NCI-H2227 (cell line): Measurements from ENCODE around the gene AMPH.
"Not testable (repeated sequence)": the region's sequence is repeated elsewhere in the genome, so short reads cannot be mapped to it uniquely, and the experiment has no call there.

ENCODE experiments used
- DNase-seq: peaks from one replicate; lab custom pipeline; 2025; ENCODE audit not compliant: unreplicated experiment; lab: John Stamatoyannopoulos, UW

AMPH gene

GRCh38 chr7:38628630-38629385 is 2.4 kb downstream of the AMPH start:
- DNase-seq: no peak

- DNase-seq: no peak
Observed at GRCh38 chr7:38625866-38626265, 5.3 kb downstream of the AMPH start.

- DNase-seq: no peak
Observed at GRCh38 chr7:38615665-38616064, 15.5 kb downstream of the AMPH start.

- no peak for DNase-seq
Observed at GRCh38 chr7:38607466-38607865, 23.7 kb downstream of the AMPH start.

- DNase-seq: no peak
Observed at GRCh38 chr7:38600741-38601140, 30.4 kb downstream of the AMPH start.

- DNase-seq: no peak
Observed at GRCh38 chr7:38594949-38595348, 36.2 kb downstream of the AMPH start.

GRCh38 chr7:38592737-38593288 is 38.4 kb downstream of the AMPH start:
- no peak for DNase-seq

- DNase-seq: no peak
Observed at GRCh38 chr7:38585572-38586354, 45.4 kb downstream of the AMPH start.

- no peak for DNase-seq
Observed at GRCh38 chr7:38584443-38585210, 46.5 kb downstream of the AMPH start.

GRCh38 chr7:38580485-38580884 is 50.7 kb downstream of the AMPH start:
- DNase-seq: no peak

GRCh38 chr7:38574086-38574485 is 57.1 kb downstream of the AMPH start:
- DNase-seq: no peak

- not testable (repeated sequence) for DNase-seq
Observed at GRCh38 chr7:38571620-38572019, 59.6 kb downstream of the AMPH start.

GRCh38 chr7:38568497-38568896 is 62.7 kb downstream of the AMPH start:
- DNase-seq: no peak

- no peak for DNase-seq
Observed at GRCh38 chr7:38565289-38565688, 65.9 kb downstream of the AMPH start.

GRCh38 chr7:38563741-38564140 is 67.4 kb downstream of the AMPH start:
- DNase-seq: no peak

- no peak for DNase-seq
Observed at GRCh38 chr7:38561166-38561565, 70.0 kb downstream of the AMPH start.

- DNase-seq: no peak
Observed at GRCh38 chr7:38558761-38559345, 72.3 kb downstream of the AMPH start.

GRCh38 chr7:38554586-38554985 is 76.6 kb downstream of the AMPH start:
- no peak for DNase-seq

- no peak for DNase-seq
Observed at GRCh38 chr7:38550836-38551235, 80.3 kb downstream of the AMPH start.

- DNase-seq: no peak
Observed at GRCh38 chr7:38548605-38549004, 82.6 kb downstream of the AMPH start.

- DNase-seq: no peak
Observed at GRCh38 chr7:38546763-38547162, 84.4 kb downstream of the AMPH start.
